SK-N-SH treated with all-trans-retinoic acid at 6 μM for 48 hours (cell line): Measurements from ENCODE around the gene SMTNL2.

Source experiments
- ARNTL ChIP-seq: fragments of 450-650 bp; formaldehyde crosslinking; IDR thresholded peaks from 2 replicates; pipeline ENCODE4 v1.5.0; 2020; ENCODE audit warnings: low read depth, mild to moderate bottlenecking, moderate library complexity, borderline replicate concordance
- BACH2 ChIP-seq: fragments of 250-450 bp; sonication (Bioruptor Pico); IDR thresholded peaks from 2 replicates; pipeline ENCODE4 v1.9.0; 2021; ENCODE audit warnings: mild to moderate bottlenecking, borderline replicate concordance
- ISL1 ChIP-seq: fragments of 250-450 bp; sonication (Bioruptor Pico); IDR thresholded peaks from 2 replicates; pipeline ENCODE4 v2.1.2; 2022; ENCODE audit warnings: mild to moderate bottlenecking, moderate library complexity
- OSR1 ChIP-seq: fragments of 250-450 bp; sonication (Bioruptor Pico); IDR thresholded peaks from 2 replicates; pipeline ENCODE4 v1.8.0; 2022; ENCODE audit warnings: moderate library complexity, mild to moderate bottlenecking, inconsistent platforms
- PPARA ChIP-seq: fragments of 250-450 bp; sonication (Bioruptor Pico); IDR thresholded peaks from 2 replicates; pipeline ENCODE4 v1.5.0; 2020; ENCODE audit warnings: mild to moderate bottlenecking, borderline replicate concordance
- RARB ChIP-seq: fragments of 250-450 bp; sonication (Bioruptor Pico); IDR thresholded peaks from 2 replicates; pipeline ENCODE4 v1.8.0; 2021; ENCODE audit warnings: mild to moderate bottlenecking, moderate library complexity
- ZC3H10 ChIP-seq: fragments of 250-450 bp; sonication (Bioruptor Pico); IDR thresholded peaks from 2 replicates; pipeline ENCODE4 v1.5.1; 2021; ENCODE audit warnings: mild to moderate bottlenecking, moderate library complexity
- ZFP3 ChIP-seq: fragments of 250-450 bp; sonication (Bioruptor Pico); IDR thresholded peaks from 2 replicates; pipeline ENCODE4 v1.5.0; 2020; ENCODE audit warnings: mild to moderate bottlenecking, moderate library complexity
- ZFP30 ChIP-seq: fragments of 450-650 bp; formaldehyde crosslinking; IDR thresholded peaks from 2 replicates; pipeline ENCODE4 v1.5.0; 2022; ENCODE audit warnings: mild to moderate bottlenecking, moderate library complexity
- ZNF565 ChIP-seq: fragments of 450-650 bp; formaldehyde crosslinking; conservative IDR thresholded peaks from 2 replicates; pipeline ENCODE4 v1.5.0; 2020; ENCODE audit warnings: low read depth, mild to moderate bottlenecking, moderate library complexity
- TF ChIP-seq, protein P1 (sequence below): fragments of 250-450 bp; sonication (Bioruptor Pico); IDR thresholded peaks from 2 replicates; pipeline ENCODE4 v1.8.0; 2021; ENCODE audit warnings: low read depth, mild to moderate bottlenecking, moderate library complexity, borderline replicate concordance
- TF ChIP-seq, protein P2 (sequence below): fragments of 250-450 bp; sonication (Bioruptor Pico); IDR thresholded peaks from 2 replicates; pipeline ENCODE4 v1.8.0; 2020; ENCODE audit warnings: mild to moderate bottlenecking, moderate library complexity, borderline replicate concordance

DNA sequence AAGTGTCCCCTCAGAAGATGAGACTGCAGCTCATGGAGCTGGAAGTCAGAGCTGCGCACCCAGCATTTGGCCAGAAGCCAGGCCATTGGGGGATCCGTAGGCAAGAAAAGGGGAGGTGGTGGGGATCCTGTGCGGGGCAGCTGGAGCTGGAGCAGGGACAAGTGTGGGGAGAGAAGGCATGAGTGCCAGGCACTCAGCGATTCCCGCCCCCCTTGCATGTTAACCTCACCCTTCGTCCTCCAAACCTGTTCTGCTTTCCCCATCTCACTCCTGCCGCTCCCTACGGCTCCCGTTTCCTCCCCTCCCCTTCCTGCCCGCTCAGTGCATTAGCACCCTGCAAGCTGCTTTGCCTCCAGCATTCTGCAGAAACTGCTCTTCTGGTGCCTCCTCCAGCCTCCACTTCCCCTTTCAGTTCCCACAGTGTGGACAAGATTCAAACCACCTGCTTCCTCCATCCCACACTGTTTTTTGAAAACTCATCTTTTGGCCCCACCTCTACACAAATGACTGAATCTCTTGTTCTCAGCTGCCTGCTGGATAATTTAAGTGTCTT, 51.6 kb downstream of the SMTNL2 start:
- TF ChIP-seq ZNF565 (no peak), ZFP3 (no peak), ZFP30 (CRISPR knock-in tag) (no peak), ZC3H10 (CRISPR knock-in tag) (no peak), PPARA (CRISPR knock-in tag) (no peak), BACH2 (CRISPR knock-in tag) (no peak), ARNTL (CRISPR knock-in tag) (no peak), OSR1 (no peak), RARB (CRISPR knock-in tag) (no peak), ISL1 (CRISPR knock-in tag) (no peak)
- TF ChIP-seq, protein P1, sequence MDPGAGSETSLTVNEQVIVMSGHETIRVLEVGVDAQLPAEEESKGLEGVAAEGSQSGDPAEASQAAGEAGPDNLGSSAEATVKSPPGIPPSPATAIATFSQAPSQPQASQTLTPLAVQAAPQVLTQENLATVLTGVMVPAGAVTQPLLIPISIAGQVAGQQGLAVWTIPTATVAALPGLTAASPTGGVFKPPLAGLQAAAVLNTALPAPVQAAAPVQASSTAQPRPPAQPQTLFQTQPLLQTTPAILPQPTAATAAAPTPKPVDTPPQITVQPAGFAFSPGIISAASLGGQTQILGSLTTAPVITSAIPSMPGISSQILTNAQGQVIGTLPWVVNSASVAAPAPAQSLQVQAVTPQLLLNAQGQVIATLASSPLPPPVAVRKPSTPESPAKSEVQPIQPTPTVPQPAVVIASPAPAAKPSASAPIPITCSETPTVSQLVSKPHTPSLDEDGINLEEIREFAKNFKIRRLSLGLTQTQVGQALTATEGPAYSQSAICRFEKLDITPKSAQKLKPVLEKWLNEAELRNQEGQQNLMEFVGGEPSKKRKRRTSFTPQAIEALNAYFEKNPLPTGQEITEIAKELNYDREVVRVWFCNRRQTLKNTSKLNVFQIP (CRISPR knock-in tag), result no peak
- TF ChIP-seq, protein P2, sequence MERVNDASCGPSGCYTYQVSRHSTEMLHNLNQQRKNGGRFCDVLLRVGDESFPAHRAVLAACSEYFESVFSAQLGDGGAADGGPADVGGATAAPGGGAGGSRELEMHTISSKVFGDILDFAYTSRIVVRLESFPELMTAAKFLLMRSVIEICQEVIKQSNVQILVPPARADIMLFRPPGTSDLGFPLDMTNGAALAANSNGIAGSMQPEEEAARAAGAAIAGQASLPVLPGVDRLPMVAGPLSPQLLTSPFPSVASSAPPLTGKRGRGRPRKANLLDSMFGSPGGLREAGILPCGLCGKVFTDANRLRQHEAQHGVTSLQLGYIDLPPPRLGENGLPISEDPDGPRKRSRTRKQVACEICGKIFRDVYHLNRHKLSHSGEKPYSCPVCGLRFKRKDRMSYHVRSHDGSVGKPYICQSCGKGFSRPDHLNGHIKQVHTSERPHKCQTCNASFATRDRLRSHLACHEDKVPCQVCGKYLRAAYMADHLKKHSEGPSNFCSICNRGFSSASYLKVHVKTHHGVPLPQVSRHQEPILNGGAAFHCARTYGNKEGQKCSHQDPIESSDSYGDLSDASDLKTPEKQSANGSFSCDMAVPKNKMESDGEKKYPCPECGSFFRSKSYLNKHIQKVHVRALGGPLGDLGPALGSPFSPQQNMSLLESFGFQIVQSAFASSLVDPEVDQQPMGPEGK (CRISPR knock-in tag), result no peak
